GM19324 (cell line): Measurements from ENCODE around the gene ROBO1.

ENCODE experiments used
- ATAC-seq: cut with Tn5 transposase; IDR thresholded peaks from one replicate; pipeline ENCODE4 v1.9.1; 2021; ENCODE audit warnings: mild to moderate bottlenecking, moderate library complexity; ENCODE audit not compliant: unreplicated experiment, low FRiP score

Gene ROBO1

GRCh38 chr3:79038057-79038456 is 729.7 kb downstream of the ROBO1 start:
- ATAC-seq = no peak

GRCh38 chr3:79032686-79033318 is 735.0 kb downstream of the ROBO1 start:
- no peak for ATAC-seq

DNA sequence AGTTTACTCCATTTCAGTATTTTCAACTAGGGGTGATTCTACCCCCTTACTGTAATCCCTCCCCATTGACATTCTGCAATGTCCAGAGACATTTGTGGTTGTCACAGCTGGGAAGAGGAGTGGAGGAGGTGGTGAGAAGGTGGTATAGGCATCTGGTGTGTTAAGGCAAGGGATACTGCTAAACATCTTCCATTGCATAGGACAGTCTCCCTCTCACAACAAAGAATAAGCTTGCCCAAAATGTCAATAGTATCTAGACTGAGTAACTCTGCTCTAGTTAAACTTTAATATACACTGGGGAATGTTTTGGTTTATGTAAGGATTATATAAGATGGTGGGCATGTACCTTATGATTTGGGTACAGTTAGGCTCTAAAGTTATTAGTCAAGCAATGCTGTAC is 737.6 kb downstream of the ROBO1 start:
- ATAC-seq = no peak

DNA sequence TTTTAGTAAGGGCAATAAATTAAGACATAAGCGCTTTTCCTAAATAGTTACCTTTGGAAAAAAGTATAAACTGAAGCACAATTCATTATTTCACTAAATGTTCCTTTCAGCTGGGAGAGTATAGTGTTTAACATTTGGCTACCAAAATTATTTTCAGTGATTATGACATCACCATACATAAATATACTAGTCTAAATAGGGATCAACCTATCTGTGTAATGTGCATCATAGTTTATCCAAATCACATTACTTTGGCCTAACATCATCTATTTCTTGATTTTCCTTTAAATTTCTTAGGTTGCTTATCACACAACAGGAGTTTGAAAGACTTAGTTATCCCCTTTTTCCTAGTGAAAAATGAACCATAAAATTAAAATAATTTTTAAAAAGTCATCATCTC is 738.9 kb downstream of the ROBO1 start:
- ATAC-seq = no peak

- no peak for ATAC-seq
Measured at GRCh38 chr3:79027593-79027992, 740.2 kb downstream of the ROBO1 start.

GRCh38 chr3:79019924-79020173 is 747.9 kb downstream of the ROBO1 start:
- no peak for ATAC-seq

DNA sequence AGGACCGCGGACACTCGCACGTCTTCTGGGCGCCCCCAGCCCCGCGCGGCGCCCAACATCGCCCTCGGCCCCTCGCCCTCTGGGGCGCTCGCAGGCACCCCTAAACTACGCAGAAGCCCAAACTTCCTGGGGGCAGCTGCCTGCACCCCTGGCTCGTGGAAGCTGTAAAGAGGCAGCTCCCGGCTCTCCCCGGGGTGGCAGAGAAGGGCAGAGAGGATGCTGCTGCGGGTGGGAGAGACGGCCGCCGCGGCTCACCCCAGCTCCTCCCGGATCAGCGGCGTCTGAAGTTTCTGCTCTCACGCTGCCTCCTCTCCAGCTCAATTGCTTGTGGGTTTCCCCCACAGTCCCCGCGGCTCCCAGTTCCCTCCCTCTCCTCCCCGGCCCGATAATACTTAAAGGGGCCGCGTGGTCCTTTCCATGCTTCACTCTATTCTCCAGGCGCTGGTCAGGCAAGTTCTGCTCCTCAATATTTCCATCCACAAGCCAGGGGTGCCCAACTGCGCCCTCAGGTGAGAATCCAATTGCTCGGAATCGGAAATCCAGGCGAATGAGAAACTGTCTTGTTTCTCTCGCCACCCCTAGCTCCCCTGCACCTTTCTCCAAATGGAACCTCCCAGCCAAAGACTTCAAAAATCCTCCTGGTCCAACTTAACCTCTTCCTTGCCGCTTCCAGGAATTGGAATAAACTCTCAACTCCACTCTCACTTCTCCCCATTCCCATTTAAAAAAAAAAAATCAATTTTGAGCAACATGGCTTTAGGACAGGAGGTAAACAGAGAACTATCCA is 748.5 kb downstream of the ROBO1 start:
- ATAC-seq = no peak

DNA sequence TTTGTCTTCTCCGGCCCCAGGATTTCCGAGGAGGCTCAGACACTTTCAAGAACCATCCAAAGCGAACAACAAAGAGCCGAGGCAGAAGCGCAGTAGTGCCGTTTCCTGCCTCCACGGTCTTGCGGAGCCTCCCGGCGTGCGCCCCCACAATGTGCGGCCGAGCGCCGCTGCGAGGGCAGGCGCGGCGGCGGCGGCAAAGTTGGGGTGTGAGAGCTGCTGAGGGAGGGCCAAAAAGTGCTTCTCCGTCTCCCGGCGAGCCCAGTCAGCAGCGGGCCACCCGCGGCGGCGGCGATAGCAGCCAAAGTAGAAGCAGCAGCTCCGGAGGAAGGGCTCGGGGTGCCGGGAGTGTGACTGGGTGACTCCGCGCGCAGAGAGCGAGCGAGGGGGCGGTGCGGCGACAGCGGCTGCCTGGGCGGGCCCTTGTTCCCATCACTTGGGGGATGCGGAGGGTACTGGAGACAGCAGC is 749.1 kb downstream of the ROBO1 start:
- no peak for ATAC-seq

GRCh38 chr3:79018265-79018664 is 749.5 kb downstream of the ROBO1 start:
- no peak for ATAC-seq

GRCh38 chr3:79016587-79017376 is 751.0 kb downstream of the ROBO1 start:
- ATAC-seq = no peak

DNA sequence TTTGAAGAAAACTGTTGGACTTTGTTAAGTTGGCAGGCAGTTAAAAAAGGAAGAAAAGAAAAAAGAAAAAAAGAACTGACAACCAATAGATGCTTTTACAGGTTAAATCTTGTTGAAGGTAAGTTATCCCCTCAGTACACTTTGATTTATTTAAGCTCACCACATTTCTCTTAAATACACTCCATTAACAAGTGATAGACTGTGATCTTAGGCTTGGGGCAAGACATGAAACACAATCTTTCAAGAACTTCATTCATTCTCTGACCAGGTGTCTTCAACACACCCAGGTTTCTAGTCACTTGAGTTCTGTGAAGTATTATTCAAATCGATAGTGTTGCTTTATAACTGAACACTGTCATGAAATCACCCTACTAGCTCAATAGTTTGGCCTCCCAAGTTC is 751.9 kb downstream of the ROBO1 start:
- ATAC-seq = no peak

GRCh38 chr3:79012946-79013362 is 754.8 kb downstream of the ROBO1 start:
- ATAC-seq = no peak

DNA sequence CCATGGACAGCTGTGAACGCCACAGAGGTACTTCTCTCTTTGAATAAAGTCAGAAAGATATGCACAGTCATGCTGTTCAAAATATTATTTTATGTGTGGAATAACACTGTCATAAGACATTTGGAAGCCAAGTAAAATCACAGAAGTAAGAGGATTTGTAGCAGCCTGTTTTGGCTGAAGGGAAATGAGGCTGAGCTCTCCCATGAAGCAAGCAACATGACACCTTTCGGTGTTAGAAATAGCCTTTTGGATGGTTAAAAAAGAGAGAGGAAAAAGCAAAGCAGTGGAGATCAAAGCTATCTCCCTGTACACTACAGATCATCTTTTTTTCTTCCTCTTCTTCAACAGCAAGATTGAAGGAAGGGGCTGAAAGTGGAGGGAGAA is 755.3 kb downstream of the ROBO1 start:
- no peak for ATAC-seq

DNA sequence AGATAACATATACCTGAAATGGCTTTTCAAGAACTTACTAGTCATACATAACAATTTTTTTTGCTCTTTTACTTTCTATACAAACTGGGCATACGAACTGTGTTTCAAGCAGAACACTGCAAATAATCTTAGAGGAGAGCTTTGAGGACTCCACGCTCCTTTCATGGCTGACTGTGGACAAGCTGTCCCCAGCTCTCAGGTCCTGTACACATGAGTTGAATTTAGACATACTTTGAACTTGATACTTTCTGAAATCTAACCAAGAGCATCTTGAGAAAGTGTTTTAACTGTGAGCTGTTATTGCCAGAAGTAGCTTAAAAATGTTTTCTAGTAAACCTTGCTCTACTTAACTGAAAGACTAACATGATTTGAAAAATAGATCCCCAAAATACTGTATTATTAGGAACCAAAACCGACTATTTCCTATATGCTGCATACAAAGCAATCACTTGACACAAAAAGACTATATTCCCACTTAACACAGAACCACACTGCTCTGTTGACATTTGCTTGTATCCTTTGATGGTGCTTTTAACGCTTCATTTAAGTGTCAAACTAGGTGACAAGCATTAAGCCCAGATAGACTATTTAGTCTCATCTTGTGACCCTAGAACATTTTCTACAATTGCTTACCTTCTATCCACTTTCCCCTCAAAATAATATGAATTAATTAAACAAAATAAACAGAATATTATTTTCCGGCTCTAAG is 755.8 kb downstream of the ROBO1 start:
- no peak for ATAC-seq

DNA sequence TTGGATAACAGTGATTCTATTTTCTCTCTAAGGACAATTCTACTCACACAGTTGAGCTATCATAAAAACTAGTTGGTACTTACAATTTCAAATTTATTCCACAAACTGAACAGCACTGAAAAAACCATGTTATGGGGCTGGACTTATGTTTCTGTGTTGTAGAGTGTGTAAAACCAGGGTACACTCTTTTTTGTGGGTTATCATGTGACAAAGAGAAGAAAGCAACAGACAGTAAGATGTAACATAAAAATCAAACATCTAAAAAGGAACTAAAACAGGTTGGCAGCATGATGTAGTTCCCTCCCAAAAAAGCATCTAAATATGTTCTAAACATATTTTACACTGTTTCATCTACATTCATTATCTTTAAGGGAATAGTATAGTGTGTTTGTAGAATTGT is 757.9 kb downstream of the ROBO1 start:
- no peak for ATAC-seq

DNA sequence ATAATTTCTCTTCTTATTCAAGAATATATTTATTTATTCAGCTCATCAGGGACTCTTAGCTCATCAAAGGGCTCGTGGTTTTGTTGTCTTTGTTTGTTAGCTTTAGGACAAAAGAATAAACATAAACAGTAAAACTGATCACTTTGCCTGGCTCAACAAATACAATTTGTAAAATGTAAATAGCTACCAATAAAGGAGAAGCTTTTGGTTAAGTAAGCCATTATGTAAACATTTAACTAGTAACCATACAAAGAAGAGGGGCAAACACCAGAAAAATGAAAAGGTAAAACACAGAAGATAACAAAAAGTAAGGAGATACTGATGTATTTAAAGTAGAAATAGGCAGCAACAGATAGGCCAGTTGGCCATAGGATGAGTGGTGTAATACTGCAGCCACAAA is 761.7 kb downstream of the ROBO1 start:
- ATAC-seq = no peak

- no peak for ATAC-seq
Measured at GRCh38 chr3:79005084-79005483, 762.7 kb downstream of the ROBO1 start.

- ATAC-seq = no peak
Measured at GRCh38 chr3:79003994-79004393, 763.8 kb downstream of the ROBO1 start.

DNA sequence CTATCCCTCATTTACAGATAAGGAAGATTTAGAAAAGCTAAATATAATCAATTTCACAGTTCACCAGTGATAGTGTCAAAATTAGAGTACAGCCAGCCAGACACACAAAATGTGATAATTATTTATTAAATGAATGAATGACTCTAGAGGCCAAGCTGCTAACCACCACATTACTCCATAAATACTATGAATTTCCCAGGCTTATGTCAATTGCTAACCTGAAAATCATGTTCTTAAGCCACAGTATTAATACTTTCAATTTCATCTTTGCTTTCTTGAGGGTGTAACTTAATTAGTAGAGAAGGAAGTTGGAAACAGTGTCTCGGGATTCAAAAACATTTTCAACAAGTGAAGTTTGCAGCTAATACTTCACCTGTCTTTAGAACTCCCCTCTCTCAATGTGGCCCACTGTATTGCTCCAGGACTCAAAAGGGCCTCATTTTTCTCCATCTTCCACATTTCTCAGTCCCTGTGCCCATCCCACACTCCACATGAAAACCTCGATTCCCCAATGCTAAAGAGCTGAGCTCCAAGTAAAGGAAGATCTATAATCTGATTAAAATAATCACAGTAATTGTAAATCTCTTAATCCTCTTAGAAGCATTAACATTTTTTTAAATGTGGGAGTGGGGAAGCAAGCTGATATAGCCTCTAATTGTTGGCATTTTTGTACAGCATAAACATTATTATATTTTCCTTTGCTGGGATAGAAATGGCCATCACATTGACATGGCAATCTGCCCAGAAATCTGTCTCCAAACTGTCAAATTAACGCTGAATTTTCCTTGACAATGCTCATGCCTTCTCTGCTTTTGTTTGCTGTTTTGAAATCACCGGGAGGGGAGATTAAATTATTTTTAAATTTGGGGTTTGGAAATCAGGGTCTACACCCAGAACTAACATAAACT is 765.1 kb downstream of the ROBO1 start:
- ATAC-seq = no peak

DNA sequence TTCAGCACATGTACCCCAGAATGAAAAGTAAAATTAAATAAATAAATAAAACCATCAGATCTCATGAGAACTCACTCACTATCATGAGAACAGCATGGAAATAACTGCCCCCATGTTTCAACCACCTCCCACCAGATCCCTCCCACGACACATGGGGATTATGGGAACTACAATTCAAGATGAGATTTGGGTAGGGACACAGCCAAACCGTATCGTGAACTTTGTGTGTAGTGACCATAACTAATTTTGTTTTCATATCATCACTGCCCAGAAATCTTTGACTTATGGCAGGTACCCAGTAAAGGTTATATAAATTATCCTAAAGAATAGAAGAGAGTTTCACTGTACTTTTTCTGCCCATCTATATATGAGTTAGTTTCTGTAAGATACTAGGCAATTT is 766.5 kb downstream of the ROBO1 start:
- ATAC-seq = no peak
